C4-2B (cell line): ENCODE data around the gene M1AP.

Source experiments
- ZFX ChIP-seq: fragments of 450-650 bp; IDR thresholded peaks from 2 replicates; pipeline ENCODE4 v1.6.1; 2017
- TF ChIP-seq, protein P1 (sequence below): fragments of 450-650 bp; conservative IDR thresholded peaks from 2 replicates; pipeline ENCODE4 v1.5.1; 2017; ENCODE audit warnings: mild to moderate bottlenecking

DNA sequence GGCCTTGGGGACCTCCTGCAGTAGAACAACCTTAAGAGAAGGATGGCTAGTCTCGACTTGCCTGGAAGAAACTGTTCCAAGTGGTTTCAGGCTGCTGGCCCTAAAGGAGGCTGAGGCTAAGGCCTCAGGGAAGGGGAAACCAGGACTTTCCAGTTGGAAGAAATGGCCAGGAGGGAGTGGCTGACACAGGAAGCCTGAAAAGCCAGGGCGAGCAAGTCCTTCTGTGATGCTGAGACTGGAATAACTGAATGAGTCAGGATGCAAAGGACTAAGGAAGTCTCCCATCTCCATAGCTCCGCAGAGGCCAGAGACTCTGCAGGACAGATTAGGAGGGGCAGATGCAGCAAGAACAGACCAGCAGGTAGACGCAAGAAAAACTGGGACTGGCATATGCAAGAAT is 111.0 kb downstream of the M1AP start:
- TF ChIP-seq, protein P1, sequence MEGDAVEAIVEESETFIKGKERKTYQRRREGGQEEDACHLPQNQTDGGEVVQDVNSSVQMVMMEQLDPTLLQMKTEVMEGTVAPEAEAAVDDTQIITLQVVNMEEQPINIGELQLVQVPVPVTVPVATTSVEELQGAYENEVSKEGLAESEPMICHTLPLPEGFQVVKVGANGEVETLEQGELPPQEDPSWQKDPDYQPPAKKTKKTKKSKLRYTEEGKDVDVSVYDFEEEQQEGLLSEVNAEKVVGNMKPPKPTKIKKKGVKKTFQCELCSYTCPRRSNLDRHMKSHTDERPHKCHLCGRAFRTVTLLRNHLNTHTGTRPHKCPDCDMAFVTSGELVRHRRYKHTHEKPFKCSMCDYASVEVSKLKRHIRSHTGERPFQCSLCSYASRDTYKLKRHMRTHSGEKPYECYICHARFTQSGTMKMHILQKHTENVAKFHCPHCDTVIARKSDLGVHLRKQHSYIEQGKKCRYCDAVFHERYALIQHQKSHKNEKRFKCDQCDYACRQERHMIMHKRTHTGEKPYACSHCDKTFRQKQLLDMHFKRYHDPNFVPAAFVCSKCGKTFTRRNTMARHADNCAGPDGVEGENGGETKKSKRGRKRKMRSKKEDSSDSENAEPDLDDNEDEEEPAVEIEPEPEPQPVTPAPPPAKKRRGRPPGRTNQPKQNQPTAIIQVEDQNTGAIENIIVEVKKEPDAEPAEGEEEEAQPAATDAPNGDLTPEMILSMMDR: no peak
- TF ChIP-seq ZFX: no peak
